Sigmoid colon (tissue), 7 donors: ENCODE results near the gene KCNIP3. TPM values are rescaled to one million over a fixed set of nuclear protein-coding genes. Genes with fewer than 3 reads are reported as not detected.

Experiments used
- DNase-seq: peaks from one replicate; pipeline ENCODE4 v3.0.0-alpha.2; 2019
- H3K27ac ChIP-seq, 4 donors: fragments of 200-600 bp; sonication (generic); one replicate each; pipeline ENCODE4 v1.5.1; 2016 to 2019; ENCODE audit warnings: mild to moderate bottlenecking in 1 of 4
- H3K27me3 ChIP-seq, 3 donors: fragments of 200-600 bp; sonication (generic); one replicate each; pipeline ENCODE4 v1.5.1; 2019; ENCODE audit warnings: mild to moderate bottlenecking in 1 of 3
- H3K36me3 ChIP-seq, 4 donors: fragments of 200-600 bp; sonication (generic); one replicate each; pipeline ENCODE4 v1.5.1; 2016 to 2019
- H3K4me1 ChIP-seq, 4 donors: fragments of 200-600 bp; sonication (generic); one replicate each; pipeline ENCODE4 v1.5.1; 2017 to 2019
- H3K4me3 ChIP-seq, 4 donors: fragments of 200-600 bp; sonication (generic); one replicate each; pipeline ENCODE4 v1.5.1; 2017 to 2019; ENCODE audit warnings: mild to moderate bottlenecking in 2 of 4, moderate library complexity in 1 of 4
- H3K9me3 ChIP-seq, 4 donors: fragments of 200-600 bp in 3 of 4; sonication (generic) in 3 of 4; one replicate each; pipeline versions ENCODE4 v1.5.1 to v1.6.1; 2013 to 2019
- CTCF ChIP-seq, 4 experiments: fragments of 450-650 bp in 3 of 4; fragments of 200-600 bp in 1 of 4; IDR thresholded peaks; one replicate each; pipeline ENCODE4 v1.5.1; 2016 to 2019; ENCODE audit warnings: antibody characterized with exemption in 4 of 4, mild to moderate bottlenecking in 3 of 4, moderate library complexity in 2 of 4
- EP300 ChIP-seq, 4 donors: sonication (generic); formaldehyde crosslinking; IDR thresholded peaks; one replicate each; pipeline ENCODE4 v1.6.1; 2017; ENCODE audit warnings: antibody characterized with exemption in 4 of 4
- POLR2A ChIP-seq, 2 donors: fragments of 450-650 bp; IDR thresholded peaks; one replicate each; pipeline ENCODE4 v1.6.1; 2016; ENCODE audit warnings: antibody characterized with exemption in 2 of 2, mild to moderate bottlenecking in 2 of 2, moderate library complexity in 2 of 2
- POLR2AphosphoS5 ChIP-seq, 4 donors: sonication (generic); formaldehyde crosslinking; IDR thresholded peaks; one replicate each; pipeline ENCODE4 v1.6.1; 2017; ENCODE audit warnings: antibody characterized with exemption in 4 of 4
- WGBS, 2 donors: extraction: QIAGEN DNeasy Blood & Tissue Kit; methylation state at CpG; one replicate each; pipeline ENCODE4 v1.1.7; 2013; 5-methylcytosine and 5-hydroxymethylcytosine counted together
- intact Hi-C: fragments of 100-400 bp; cut with DNase I; formaldehyde crosslinking; loops from one replicate; pipeline ENCODE4 v1.15.1; 2023
- polyA plus RNA-seq, 3 donors: library from polyadenylated mRNA; stranded (reverse); fragments of 200-250 nt; gene quantifications; one replicate each; pipeline ENCODE4 v1.2.3, GENCODE V29; 2013
- total RNA-seq, 4 donors: library from RNA; depleted of rRNA; stranded (reverse); fragments of >200 nt; gene quantifications; one replicate each; pipeline ENCODE4 v1.1.0, GENCODE V29; 2016
- donor health status: healthy with polysubstance abuse.
- donor health status: Bipolar disorder and iron deficiency.
- donor health status: healthy.

KCNIP3 gene
- total and polyA plus RNA-seq, 7 donors: 1.8 to 23.8 (median 11.8) TPM

GRCh38 chr2:95337829-95338228, 40.7 kb downstream of the KCNIP3 start:
- intact Hi-C loops: no loop called here
- Histone ChIP-seq H3K9me3 (no peaks in the 10 kb centered on the region), H3K4me3 (no peak overlapping the region), H3K27me3 (peaks cover 0 to 4% (median 0%) of the 10 kb centered on the region in 3 donors), H3K27ac (no peak overlapping the region), H3K4me1 (peaks cover 0 to 20% (median 9%) of the 10 kb centered on the region in 4 donors), H3K36me3 (no peaks in the 10 kb centered on the region)
- TF ChIP-seq CTCF (IDR thresholded peaks at IDR 0.05): no peak
- no peak for TF ChIP-seq POLR2A (IDR thresholded peaks at IDR 0.05)
- no peak for DNase-seq
- WGBS, 2 donors: 78 to 81% methylated on average over 7 of the region's 7 CpGs

GRCh38 chr2:95342556-95343320, 45.6 kb downstream of the KCNIP3 start:
- TF ChIP-seq CTCF (IDR thresholded peaks at IDR 0.05) (no peak), EP300 (IDR thresholded peaks at IDR 0.05) (no peak)
- Histone ChIP-seq H3K4me1 (peaks cover 0 to 21% (median 14%) of the 10 kb centered on the region in 4 donors), H3K27ac (no peak overlapping the region), H3K27me3 (peaks cover 0 to 5% (median 0%) of the 10 kb centered on the region in 3 donors), H3K4me3 (no peak overlapping the region), H3K36me3 (no peaks in the 10 kb centered on the region), H3K9me3 (no peaks in the 10 kb centered on the region)
- peak; percentile 52 for DNase-seq
- intact Hi-C loops: no loop called here
- 87 to 89% methylated on average over 12 of the region's 12 CpGs for WGBS, 2 donors

- 81 to 89% methylated on average over 7 of the region's 7 CpGs for WGBS, 2 donors
- H3K36me3 ChIP-seq: no peaks in the 10 kb centered on the region
- peaks cover 0 to 25% (median 18%) of the 10 kb centered on the region in 4 donors for H3K4me1 ChIP-seq
- peaks cover 0 to 5% (median 0%) of the 10 kb centered on the region in 3 donors for H3K27me3 ChIP-seq
- intact Hi-C loops: no loop called here
- DNase-seq: peak; percentile 50
- no peak overlapping the region for H3K4me3 ChIP-seq
- TF ChIP-seq CTCF (IDR thresholded peaks at IDR 0.05) (no peak), EP300 (IDR thresholded peaks at IDR 0.05) (no peak), POLR2A (IDR thresholded peaks at IDR 0.05) (no peak), POLR2AphosphoS5 (IDR thresholded peaks at IDR 0.05) (no peak)
- no peaks in the 10 kb centered on the region for H3K9me3 ChIP-seq
- H3K27ac ChIP-seq: no peak overlapping the region
These were observed 46.5 kb downstream of the KCNIP3 start for GRCh38 chr2:95343429-95344214.

- peak; percentile 49 for DNase-seq
- H3K9me3 ChIP-seq: no peaks in the 10 kb centered on the region
- peaks cover 0 to 25% (median 18%) of the 10 kb centered on the region in 4 donors for H3K4me1 ChIP-seq
- TF ChIP-seq EP300 (IDR thresholded peaks at IDR 0.05): no peak
- no peak for TF ChIP-seq CTCF (IDR thresholded peaks at IDR 0.05)
- TF ChIP-seq POLR2A (IDR thresholded peaks at IDR 0.05): no peak
- no peak for TF ChIP-seq POLR2AphosphoS5 (IDR thresholded peaks at IDR 0.05)
- intact Hi-C loops: no loop called here
- H3K27me3 ChIP-seq: peaks cover 0 to 5% (median 0%) of the 10 kb centered on the region in 3 donors
- H3K27ac ChIP-seq: no peak overlapping the region
- H3K36me3 ChIP-seq: no peaks in the 10 kb centered on the region
- no peak overlapping the region for H3K4me3 ChIP-seq
- 38 to 77% methylated on average over 12 of the region's 12 CpGs for whole genome bisulfite sequencing, 2 donors
These were observed 47.1 kb downstream of the KCNIP3 start for GRCh38 chr2:95344215-95344583.
